GM19240 (cell line): ENCODE measurements around the gene RTCA.
"Not testable (repeated sequence)": the region's sequence is repeated elsewhere in the genome, so short reads cannot be mapped to it uniquely, and the experiment has no call there.

ENCODE experiments used
- DNase-seq: peaks from one replicate; pipeline ENCODE4 v3.0.0; 2011; ENCODE audit warnings: low spot score; ENCODE audit not compliant: insufficient read length

The RTCA gene

DNA sequence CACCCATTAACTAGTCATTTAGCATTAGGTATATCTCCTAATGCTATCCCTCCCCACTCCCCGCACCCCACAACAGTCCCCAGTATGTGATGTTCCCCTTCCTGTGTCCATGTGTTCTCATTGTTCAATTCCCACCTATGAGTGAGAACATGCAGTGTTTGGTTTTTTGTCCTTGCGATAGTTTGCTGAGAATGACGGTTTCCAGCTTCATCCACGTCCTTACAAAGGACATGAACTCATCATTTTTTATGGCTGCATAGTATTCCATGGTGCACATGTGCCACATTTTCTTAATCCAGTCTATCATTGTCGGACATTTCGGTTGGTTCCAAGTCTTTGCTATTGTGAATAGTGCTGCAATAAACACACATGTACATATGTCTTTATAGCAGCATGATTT is 7.6 kb upstream of the RTCA start:
- DNase-seq: not testable (repeated sequence)

DNA sequence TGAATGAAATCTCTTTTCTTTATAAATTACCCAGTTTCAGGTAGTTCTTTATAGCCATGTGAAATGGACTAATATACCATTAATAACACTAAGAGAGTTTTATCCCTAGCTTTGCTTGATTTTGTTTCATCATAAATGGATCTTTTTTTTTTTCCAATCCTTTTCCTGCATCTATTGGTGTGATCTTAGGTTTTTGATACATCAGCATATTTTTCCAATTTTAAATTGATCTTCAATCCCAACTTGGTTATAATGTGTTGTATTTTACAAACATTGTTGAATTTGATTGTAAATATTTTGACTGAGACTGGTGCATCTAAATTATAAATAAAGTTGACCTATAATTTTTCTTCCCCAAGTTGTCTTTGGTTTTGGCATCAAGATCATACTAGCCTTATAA is 4.3 kb upstream of the RTCA start:
- DNase-seq: no peak

DNA sequence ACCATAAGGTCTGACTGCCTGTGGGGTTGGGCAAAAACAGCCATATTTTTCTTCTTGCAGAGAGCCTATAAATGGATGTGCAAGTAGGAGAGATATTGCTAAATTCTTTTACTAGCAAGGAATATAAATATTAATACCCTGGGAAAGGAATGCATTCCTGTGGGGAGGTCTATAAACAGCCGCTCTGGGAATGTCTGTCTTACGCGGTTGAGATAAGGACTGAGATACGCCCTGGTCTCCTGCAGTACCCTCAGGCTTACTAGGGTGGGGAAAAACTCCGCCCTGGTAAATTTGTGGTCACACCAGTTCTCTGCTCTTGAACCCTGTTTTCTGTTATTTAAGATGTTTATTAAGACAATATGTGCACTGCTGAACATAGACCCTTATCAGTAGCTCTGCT is 1.9 kb upstream of the RTCA start:
- DNase-seq: not testable (repeated sequence)

DNA sequence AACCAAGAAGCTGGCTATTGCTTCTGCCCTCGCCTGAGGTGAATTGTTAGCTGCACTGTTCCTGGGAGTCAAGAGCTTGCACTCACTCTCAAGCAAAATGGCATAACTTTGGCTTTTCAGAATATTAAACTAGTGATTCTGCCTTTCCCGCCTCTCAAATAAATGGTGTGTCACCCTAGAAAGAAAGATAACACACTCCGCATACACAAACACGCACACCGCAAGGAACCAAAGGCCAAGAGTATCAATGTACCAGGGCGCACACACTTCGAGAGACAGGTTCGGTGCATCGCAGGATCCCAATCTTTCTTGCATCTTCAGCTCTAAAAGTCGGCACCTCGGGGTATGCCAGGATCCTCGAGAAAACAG is 470 bp upstream of the RTCA start:
- DNase-seq: no peak

DNA sequence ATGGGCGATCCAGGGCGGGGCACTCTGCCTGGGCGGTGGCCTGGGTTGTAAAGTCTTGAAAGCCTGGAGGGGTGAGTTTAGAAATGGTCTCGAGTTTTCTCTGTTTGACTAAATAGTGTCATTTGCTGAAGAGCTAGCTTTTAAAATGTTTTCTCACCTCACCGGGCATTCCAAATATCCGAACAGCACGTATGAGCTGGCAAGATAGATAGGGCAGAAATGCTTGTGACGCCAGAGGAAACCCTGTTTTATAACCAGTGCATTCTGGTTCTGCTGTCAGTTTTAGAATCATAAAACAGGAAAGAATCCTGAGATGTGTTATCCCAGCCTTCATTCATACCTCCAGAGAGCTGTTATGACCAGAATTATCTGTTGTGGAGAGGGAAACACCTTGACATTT is 725 bp downstream of the RTCA start:
- no peak for DNase-seq

DNA sequence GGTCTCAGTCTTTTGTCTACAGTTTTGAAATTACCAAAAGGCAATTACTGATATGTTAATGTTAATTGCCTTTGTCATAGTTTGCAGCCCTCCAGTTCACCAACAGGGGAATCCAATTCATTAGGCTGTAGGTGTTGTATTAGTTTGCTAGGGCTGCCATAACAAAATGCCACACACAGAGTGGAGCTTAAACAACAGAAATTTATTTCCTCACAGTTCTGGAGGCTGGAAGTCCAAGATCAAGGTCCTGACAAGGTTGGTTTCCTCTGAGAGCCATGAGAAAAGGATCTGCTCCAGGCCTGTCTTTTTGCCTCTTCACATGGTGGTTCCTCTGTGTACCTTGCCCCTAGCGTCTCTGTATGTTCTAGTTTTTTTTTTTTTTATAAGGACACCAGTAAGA is 1.3 kb downstream of the RTCA start:
- DNase-seq: no peak

DNA sequence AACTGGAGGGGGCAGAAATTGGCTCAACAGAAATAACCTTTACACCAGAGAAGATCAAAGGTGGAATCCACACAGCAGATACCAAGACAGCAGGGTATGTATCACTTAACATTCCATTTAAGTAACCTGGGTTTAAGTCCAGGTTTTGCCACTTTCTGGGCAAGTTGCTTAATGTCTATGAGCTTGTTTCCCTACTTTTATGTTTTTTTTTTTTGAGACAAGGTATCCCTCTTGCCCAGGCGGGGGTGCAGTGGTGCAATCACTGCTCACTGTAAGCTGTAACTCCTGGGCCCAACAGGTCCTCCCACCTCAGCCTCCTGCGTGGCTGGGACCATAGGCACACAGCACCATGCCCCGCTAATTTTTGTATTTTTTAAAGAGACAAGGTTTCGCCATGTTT is 2.2 kb downstream of the RTCA start:
- no peak for DNase-seq

DNA sequence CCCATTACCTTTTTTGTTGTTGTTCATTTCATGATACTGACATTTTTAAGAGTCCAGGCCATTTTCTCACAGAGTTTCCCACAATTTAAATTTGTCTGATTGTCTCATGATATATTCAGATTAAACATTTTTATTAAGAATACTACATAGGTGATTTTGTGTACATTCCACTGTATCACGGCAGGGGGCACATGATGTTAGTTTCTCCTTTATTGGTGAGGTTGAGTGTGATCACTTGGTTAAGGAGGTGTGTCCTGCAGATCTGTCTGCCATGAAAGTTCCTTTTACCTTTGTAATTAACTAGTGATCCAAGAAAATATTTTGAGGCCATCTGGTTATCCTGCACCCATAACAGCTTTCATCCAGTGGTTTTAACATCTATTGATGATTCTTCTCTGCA is 11.8 kb downstream of the RTCA start:
- no peak for DNase-seq

DNA sequence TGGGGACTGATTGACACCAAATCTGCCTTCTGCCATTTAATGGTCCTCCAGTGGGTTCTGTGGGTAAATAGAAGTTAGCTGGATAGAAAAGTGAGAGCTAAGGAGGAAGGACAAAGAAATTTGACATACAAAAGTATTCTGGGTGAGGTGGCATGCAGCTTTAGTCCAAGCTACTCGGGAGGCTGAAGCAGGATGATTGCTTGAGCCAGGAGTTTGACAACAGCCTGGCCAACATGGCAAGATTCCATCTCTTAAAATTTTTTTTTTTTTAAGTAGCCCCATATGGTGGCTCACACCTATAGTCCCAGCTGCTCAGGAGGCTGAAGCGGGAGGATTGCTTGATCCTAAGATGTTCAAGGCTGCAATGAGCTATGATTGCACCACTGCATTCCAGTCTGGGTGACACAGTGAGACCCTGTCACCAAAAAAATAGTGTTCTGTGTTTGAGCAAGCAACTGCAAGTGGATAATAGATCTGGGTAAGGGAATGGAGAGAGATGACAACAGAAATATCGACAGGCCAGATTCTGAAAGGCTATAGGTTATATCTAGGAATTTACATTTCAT is 13.4 kb downstream of the RTCA start:
- DNase-seq: no peak

DNA sequence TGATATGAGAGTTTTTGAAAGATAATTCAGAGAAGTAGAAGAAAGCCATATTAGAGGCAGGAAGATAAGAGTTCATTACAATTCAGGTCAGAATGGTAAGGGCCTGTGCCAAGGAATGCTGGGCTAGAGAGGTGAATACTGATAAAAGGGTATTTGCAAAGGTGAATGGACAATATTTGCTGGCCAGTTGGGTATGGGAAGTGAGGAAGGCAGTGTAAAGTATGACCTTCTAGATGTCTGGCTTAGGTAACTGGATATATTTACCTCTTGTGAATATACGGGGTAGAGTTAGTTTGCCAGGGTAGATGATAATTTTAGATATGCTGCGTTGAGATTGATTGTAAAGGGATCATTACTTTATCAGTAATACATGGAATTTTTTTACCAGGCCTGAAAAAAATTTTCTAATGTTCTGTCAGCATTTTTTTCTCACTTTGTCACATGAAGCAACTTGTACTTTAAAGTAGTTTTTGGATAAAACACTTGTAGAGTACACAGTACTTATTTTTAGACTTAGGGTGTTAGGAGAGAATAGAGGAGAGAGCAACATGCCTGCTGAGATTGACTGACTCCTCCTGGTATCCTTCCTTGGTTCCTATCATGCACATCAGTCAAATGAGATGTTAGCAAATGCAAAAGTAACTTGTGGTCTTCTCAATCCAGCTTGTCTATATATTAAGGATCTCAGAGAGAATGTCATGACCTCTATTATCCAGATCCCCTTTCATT is 14.1 kb downstream of the RTCA start:
- no peak for DNase-seq

DNA sequence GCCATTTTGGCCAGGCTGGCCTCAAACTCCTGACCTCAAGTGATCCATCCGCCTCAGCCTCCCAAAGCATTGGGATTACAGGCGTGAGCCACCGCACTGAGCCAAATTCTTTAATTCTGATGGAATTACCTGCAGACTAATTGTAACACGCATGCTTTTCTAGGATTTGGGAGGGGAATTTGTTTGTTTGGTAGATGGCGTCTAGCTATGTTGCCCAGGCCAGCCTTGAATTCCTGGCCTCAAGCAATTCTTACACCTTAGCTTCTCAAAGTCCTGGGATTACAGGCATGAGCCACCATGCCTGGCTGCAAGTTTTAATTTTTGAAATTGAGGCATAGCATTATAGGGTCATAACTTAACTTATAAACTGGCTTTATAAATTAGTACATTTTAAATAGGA is 18.6 kb downstream of the RTCA start:
- DNase-seq: no peak

DNA sequence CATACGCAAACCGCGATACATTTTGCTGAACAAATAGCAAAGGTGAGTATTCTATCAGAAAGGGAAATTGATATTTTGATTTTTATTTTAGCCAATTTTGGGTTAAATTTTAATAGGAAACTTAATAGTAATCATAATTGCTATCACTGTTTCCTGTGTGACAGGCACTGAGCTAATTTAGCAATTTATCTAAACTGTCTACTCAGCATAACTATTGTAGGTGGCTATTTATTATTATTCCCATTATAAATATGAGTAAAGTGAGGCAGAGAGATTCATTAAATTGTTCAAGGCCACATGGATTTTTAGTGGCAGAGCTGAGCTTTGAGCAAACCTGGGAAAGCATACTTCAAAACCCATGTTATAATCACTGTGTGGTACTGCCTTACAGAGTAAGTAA is 21.1 kb downstream of the RTCA start:
- no peak for DNase-seq

DNA sequence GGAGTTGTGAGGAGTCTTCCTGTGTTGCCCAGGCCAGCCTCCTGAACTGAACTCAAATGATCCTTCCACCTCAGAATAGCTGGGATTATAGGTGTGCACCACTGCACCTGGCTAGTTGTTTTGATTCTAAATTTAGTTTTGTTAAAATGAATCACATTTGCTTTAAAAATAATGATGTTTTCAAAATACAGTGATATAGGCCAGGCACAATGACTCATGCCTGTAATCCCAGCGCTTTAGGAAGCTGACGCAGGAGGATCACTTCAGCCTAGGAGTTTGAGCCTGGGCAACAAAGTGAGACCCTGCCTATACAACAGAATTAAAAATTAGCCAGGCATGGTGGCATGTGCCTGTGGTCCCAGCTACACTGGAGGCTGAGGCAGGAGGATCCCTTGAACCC is 24.3 kb downstream of the RTCA start:
- DNase-seq: no peak

DNA sequence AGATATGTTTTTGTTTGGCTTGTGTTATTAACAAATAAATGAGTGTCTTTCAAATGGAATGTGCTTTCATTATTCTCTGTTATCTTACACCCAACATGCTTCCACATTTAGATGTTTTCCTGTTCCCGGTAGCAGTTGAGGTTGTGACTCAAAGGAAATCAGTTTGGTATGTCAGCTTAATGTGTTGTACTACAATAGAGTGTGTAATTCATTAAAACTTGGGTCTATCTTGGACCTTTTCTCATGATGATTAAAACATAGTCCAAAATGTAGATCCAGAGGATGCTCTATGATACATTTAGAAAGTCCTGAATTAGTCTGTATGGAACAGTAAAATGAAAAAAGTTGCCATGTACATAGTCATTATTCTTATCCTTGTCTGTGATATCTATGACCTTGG is 26.7 kb downstream of the RTCA start:
- DNase-seq: no peak

DNA sequence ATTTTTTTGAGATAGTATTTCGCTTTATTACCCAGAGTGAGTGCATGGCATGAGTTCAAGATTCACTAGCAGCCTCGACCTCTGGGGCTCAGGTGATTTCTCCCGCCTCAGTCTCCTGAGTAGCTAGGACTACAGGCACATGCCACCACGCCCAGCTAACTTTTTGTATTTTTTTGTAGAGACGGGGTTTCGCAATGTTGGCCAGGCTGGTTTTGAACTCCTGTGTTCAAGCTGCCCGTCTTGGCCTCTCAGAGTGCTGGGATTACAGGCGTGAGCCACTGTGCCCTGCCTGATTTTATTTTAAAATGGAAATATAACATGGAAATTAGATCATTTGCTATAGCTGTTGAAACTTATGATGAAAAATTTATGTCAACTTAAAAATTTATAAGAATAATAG is 30.1 kb downstream of the RTCA start:
- DNase-seq: no peak

DNA sequence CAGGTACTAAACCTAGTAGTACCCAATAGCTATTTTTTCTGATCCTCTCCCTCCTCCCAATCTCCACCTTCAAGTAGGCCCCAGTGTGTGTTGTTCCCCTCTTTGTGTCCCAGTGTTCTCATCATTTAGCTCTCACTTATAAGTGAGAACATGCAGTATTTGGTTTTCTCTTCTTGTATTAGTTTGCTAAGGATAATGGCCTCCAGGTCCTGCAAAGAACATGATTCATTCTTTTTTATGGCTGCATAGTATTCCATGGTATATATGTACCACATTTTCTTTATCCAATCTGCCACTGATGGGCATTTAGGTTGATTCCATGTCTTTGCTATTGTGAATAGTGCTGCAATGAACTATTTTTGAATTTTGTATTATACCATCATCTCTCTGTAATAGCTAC is 31.0 kb downstream of the RTCA start:
- DNase-seq: not testable (repeated sequence)

DNA sequence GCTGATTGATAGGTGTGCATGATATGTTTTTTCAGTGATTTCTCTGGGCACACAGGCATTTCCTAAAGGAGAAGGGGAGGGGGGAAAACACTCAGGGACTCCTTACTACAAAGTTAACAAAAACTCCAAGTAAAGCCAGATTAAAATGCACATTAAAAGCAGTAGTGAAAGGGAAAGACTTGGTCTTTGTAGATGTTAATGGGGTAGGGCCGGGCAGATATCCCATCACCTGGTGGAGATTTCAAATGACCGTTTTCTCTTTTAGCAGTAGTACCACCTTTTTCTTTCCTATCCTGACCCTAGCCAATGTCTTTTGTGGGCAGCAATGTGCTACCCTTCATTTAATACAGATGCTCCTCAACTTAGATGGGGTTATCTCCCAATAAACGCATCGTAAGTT is 32.5 kb downstream of the RTCA start:
- no peak for DNase-seq

DNA sequence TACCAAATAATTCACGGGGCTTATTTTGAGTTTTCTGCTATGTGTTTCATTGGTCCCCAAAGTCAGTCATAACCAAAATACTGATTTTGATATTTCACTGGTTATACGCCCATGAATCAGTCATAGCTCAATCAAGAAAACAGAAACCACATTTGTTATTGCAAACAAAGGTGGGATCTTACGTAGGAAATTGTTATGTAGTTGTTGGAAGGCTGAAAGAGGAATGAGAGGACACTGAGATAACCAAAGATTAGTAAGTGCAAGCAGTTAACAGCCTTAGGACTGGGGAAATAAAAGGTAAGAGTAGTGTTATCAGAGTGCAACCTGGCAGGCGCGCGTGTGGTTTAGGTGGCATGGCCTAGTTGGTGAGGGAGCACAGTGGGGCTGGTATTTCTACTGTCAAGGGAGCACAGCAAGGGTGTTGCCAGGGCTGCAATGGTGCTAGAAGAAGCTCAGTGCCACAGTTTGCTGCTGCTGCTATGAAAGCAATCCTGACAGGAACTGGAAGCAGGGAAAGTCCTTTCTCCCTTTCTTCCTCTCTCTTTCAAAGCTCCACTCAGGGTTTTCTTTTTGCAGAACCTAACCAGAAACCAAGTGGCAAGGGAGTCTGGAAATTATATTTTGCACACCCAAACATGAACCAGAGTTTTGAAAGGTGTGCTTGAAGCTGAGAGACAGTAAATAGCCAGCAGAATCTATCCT is 33.7 kb downstream of the RTCA start:
- no peak for DNase-seq

DNA sequence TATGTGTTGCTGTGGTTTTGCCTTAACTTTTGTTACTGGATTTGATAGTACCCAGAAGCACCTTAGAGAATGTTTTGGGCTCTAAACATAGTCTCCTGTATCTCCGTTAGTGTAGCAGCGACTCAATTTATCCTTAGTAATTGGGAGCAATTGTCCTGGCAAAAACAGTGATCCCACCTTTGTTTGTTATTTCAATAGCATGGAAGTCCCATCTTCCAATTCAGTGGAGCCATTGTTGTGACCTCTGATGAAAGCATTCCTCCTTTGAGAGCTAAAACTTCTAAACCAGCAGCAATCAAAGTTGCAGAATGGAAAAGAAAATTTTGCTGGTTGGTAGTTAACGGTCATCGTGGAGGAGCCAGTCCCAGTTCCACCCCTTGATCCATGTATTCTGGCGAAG is 34.7 kb downstream of the RTCA start:
- no peak for DNase-seq

DNA sequence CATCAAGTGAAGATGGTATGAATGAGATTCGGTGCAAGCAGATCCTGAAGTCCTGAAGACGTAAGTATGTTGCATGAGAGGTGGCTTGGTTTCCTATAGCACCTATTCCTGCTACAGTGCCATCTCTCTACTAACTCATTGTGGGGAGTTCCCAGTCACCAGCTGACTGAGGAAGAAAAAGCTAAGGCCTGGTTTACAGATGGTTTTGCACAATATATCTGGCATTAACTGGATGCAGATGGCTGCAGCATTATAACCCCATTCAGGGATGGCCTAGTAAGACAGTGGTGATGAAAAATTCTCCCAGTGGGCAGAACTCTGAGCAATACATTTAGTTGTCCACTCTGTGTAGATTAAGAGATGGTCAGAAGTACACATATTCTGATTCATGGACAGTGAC is 36.7 kb downstream of the RTCA start:
- DNase-seq: no peak

DNA sequence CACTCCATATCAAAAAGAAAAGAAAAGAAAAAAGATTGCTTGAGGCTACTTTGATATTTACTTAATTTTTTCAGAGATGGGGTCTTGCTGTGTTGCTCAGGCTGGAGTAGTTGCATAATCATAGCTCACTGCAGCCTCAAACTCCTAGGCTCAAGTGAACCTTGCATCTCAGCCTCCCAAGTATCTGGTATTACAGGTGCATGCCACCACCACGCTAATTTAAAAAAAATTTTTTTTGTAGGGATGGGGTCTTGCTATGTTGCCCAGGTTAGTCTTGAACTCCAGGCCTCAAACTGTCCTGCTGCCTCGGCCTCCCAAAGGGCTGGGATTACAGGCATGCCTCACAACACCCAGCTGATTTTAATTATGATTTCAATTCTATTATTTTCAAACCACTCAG is 38.2 kb downstream of the RTCA start:
- DNase-seq: no peak

DNA sequence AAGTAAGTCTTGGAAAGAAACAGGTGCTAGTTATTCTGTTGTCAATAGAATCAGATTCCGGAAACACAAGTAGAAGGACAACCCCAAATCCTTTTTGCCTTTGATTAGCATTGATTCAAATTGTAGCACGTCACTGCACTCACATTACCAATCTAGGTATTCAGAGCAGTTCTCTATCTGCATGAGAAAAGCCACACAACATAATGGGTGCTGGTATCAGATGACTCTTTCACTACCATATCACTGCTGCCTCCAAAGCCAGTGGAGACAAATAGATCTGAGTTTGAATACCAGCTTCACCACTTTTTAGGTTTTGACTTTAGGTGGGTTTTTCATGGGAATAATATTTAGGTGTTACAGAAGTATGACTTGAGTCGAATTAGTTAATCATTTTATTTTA is 38.9 kb downstream of the RTCA start:
- DNase-seq: no peak

DNA sequence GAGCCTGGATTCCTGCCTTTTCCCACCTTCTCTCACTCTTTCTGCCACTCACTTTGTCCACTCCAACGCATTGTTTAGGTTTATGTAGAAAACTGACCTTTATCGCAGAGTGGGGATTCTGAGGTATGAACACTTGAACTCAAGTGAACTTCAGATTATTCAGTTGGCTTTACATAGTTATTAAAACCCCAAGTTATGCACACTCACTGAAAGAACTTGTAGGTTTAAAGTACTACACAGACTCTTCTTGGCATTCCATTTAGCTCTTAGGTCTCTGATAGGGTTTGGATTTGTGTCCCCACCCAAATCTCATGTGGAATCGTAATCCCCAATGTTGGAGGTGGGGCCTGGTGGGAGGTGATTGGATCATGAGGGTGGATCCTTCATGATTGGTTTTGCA is 39.9 kb downstream of the RTCA start:
- no peak for DNase-seq
